Lower leg skin (tissue), 4 donors: ENCODE measurements around the gene KRTAP5-6. TPM values are rescaled to one million over a fixed set of nuclear protein-coding genes. Genes with fewer than 3 reads are reported as not detected.

Experiments
- DNase-seq, 2 donors: peaks; one replicate each; pipeline ENCODE4 v3.0.0-alpha.2; 2019; ENCODE audit warnings: low spot score in 2 of 2
- H3K4me3 ChIP-seq: fragments of 200-600 bp; sonication (generic); 2 replicates; pipeline ENCODE4 v1.5.1; 2017; ENCODE audit warnings: mild to moderate bottlenecking, low read depth; ENCODE audit not compliant: poor library complexity, severe bottlenecking
- CTCF ChIP-seq, 3 donors: fragments of 450-650 bp; IDR thresholded peaks; one replicate each; pipeline ENCODE4 v1.5.1; 2016; ENCODE audit warnings: antibody characterized with exemption in 3 of 3, mild to moderate bottlenecking in 3 of 3, moderate library complexity in 2 of 3
- POLR2A ChIP-seq, 2 donors: fragments of 450-650 bp; IDR thresholded peaks; one replicate each; pipeline ENCODE4 v1.6.1; 2016 to 2017; ENCODE audit warnings: antibody characterized with exemption in 2 of 2, mild to moderate bottlenecking in 1 of 2, moderate library complexity in 1 of 2
- WGBS, 2 donors: methylation state at CpG; one replicate each; pipeline ENCODE4 v1.1.5; 2018; 5-methylcytosine and 5-hydroxymethylcytosine counted together
- intact Hi-C: fragments of 100-400 bp; cut with DNase I; formaldehyde crosslinking; loops from one replicate; pipeline ENCODE4 v1.15.0; 2023; ENCODE audit warnings: low total_unique reads
- total RNA-seq, 4 donors: library from RNA; depleted of rRNA; stranded (reverse); fragments of >200 nt; gene quantifications; one replicate each; pipeline ENCODE4 v1.1.0, GENCODE V29; 2016

Gene KRTAP5-6
- total RNA-seq, 4 donors from 2014 or later = 6.7 TPM; not detected in 3

- DNase-seq = no peak
- H3K4me3 ChIP-seq = no peak overlapping the region
- WGBS, 2 donors = 65 to 71% methylated on average over 25 of the region's 25 CpGs
- intact Hi-C loops = no loop called here
- no peak for TF ChIP-seq CTCF (IDR thresholded peaks at IDR 0.05)
- no peak for TF ChIP-seq POLR2A (IDR thresholded peaks at IDR 0.05)
Observed at GRCh38 chr11:1728931-1729691, 32.1 kb downstream of the KRTAP5-6 start.

- no peak overlapping the region for H3K4me3 ChIP-seq
- WGBS, 2 donors = 44 to 45% methylated on average over 9 of the region's 9 CpGs
- intact Hi-C loops = no loop called here
- no peak for TF ChIP-seq CTCF (IDR thresholded peaks at IDR 0.05)
- TF ChIP-seq POLR2A (IDR thresholded peaks at IDR 0.05) = no peak
- peak in 1 of 2 donors; percentile 76 for DNase-seq
Observed at GRCh38 chr11:1729692-1730011, 32.7 kb downstream of the KRTAP5-6 start.

- TF ChIP-seq POLR2A (IDR thresholded peaks at IDR 0.05) = no peak
- TF ChIP-seq CTCF (IDR thresholded peaks at IDR 0.05) = no peak
- intact Hi-C loops = no loop called here
- DNase-seq = peak in 1 of 2 donors; percentile 75
- 58% methylated on average over 11 of the region's 11 CpGs for WGBS, 2 donors
- no peak overlapping the region for H3K4me3 ChIP-seq
Observed at GRCh38 chr11:1730059-1730629, 33.1 kb downstream of the KRTAP5-6 start.

- intact Hi-C loops = no loop called here
- WGBS, 2 donors = 86 to 91% methylated on average over 5 of the region's 5 CpGs
- H3K4me3 ChIP-seq = no peak overlapping the region
- TF ChIP-seq POLR2A (IDR thresholded peaks at IDR 0.05) = no peak
- peak in 1 of 3 donors; percentile 20 for TF ChIP-seq CTCF (IDR thresholded peaks at IDR 0.05)
- DNase-seq = peak in 1 of 2 donors; percentile 71
Observed at GRCh38 chr11:1731451-1732059, 34.6 kb downstream of the KRTAP5-6 start.

GRCh38 chr11:1732418-1733008 lies 35.5 kb downstream of the KRTAP5-6 start:
- intact Hi-C loops = no loop called here
- peak in 1 of 2 donors; percentile 75 for DNase-seq
- H3K4me3 ChIP-seq = no peak overlapping the region
- WGBS, 2 donors = 46 to 48% methylated on average over 13 of the region's 13 CpGs
- no peak for TF ChIP-seq CTCF (IDR thresholded peaks at IDR 0.05)
- TF ChIP-seq POLR2A (IDR thresholded peaks at IDR 0.05) = no peak
